Fibroblast of peridontal ligament (primary cell): Measurements from ENCODE around the gene SUGCT.

Source experiments
- DNase-seq: peaks from one replicate; pipeline ENCODE4 v3.0.0-alpha.2; 2010; ENCODE audit errors: extremely low read depth

Gene SUGCT

DNA sequence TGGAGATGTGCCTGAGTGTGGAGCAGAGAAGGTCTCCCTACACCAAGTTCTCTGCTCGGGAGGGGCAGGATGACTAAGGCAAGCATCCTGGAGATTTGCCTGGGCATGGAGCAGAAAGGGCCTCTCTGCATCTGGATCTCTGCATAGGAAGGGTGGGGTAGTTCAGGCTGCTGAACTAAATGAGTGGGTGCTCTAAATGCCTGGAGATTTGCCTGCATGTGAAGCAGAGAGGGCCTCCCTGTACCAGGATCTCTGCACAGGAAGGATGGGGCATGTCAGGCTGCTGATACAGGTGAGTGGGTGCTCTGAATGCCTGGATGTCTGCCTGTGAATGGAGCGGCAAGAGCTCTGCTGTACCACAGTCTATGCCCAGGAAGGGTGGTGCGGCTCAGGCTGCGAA is 680.7 kb downstream of the SUGCT start:
- peak; percentile 95 for DNase-seq

DNA sequence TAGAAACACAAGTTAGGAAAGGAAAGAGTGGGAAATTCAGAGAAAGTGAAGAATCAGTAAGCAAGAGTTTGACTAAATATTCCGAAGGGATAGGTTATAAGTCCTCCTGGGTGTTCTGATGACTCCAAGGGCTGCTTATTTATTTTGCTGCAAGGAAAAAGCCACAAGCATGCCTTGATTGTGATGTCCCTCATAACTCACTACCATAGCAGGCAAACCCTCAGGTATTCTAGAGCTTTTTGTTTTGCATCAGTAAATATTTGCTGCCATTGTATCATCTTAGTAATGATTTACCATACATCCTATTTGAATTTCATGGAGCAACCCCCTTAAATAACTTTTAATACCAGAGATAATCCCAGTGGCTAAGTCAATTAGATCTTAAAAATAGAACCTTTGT is 688.1 kb downstream of the SUGCT start:
- no peak for DNase-seq

DNA sequence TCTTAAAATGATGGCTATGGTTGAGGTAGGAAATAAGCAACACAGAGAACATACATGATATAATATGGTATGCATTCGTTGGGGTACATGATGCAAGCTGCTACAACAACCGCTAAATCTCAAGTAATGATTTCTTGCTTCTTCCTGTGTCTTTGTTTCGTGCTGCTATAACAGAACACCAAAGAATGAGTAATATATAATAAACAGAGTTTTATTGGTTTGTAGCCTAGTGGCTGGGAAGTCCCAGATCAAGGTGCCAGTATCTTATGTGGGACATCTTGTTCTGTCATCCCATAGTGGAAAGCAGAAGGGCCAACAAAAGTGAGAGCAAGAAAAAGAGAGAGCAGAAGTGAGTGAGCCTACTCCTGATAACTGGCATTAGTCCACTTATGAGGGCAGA is 689.7 kb downstream of the SUGCT start:
- no peak for DNase-seq

DNA sequence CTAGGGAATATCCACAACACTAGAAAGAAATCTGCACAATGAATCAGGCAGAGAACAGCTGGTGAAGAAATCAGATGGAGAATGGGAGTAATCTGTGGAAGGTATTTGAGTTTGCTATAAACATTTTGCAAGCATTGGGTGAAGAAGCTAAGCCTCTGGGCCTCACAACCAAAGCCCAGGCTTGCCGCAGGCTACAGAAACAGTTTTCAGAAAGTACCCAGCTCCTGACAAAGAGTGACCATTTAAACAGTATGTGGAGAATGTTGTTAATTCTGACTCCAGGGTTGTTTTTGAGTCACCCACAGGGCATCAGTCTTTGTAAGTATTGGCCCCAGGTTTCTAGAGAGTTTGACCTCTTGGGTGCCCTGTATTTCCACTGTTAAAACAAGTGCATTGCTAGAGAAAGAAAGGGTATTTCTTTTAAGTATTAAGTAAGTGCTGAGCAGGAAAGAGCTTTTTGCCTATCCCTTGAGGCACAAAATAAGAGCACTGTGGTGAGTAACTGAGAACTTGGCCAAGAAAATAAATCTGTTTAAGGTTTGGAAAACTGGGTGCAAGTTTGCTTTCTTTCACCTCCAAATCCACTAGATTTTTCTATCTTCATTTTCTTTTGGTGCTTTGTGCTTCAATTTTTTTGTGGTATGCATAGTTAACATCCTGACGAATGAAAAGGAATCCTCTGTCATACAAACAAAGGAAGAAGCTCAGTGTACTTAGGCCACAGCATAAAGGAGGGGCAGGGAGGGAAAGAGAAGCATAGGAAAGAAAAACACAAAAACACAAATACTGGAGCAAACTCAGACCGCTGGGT is 691.8 kb downstream of the SUGCT start:
- DNase-seq, result peak; percentile 88

DNA sequence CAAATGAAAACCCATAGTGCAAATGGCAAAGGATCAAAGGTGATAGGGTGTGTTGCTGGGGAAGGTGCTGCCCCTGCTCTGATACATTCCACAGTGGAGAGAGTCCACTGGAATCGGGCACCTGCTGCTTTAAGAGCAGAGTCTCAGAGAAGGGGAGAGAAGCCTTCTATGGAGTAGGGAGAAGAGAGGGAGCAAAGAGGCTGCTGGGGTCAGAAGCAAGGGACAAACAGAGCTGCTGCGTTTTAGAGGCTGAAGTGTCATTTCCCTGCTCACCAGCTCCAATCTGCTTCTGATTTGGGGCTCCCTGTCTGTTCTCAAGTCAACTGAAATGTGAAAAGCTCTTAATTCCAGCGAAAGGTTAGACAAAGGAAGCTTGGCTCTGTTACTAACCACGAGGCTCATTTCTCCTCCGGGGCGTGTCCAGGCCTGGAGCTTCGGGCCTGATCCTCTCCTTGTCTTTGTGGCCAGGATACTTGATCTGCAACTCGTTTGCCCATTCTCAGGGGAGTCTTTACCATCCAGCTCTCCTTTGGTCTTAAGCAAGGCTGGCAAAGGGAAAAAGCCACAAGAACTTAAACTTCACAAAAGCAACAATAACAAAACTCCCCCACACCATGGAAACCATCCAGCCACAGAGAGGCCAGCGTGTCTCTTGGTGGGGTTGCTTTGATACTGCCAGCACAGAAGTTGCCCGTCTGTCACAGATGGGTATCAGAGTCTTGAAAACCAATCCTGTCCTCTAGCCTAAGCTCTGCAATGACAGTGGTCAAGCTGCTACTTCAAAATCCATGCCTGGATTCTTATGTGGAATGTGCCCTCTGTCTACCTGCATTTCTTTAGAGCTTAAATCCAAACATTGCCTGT is 692.6 kb downstream of the SUGCT start:
- peak; percentile 99 for DNase-seq

DNA sequence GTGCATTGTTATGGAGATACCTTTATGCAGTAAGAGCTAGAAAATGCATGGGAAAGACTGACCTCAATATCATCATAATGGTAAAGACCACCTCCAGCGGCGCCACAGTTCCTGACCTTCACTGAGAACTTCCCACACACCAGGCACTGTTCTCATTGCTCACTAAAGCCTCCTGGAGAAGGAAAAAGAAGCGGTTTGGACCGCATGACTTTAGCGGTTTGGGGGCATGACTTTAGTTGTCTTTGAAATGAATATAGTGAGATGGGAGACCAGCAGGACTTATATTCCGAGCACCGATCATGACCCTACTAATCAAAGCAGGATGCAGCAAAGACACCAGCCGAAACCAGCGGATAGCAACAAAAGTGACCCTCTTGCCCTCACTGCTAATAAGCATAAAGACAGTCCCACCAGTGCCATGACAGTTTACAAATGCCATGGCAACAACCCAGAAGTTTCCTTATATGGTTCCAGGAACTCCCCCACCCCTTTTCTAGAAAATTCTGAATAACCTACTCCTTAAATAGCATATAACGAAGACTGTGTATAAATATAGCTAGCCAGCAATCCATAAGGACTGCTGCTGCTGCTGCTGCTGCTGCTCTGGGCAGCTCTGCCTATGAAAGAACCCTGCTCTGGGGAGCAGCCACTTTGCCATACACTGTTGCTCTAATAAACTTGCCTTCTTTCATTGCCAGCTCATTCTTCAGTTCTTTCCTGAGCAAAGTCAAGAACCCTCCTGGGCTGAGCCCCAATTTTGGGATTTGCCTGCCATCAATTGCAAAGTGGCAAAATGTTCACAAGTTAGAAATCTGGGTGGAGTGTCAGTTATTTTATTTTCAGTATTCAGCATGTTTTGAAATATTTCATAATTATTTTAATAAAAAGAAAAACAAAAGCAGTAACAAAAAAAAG is 694.1 kb downstream of the SUGCT start:
- DNase-seq, result no peak

DNA sequence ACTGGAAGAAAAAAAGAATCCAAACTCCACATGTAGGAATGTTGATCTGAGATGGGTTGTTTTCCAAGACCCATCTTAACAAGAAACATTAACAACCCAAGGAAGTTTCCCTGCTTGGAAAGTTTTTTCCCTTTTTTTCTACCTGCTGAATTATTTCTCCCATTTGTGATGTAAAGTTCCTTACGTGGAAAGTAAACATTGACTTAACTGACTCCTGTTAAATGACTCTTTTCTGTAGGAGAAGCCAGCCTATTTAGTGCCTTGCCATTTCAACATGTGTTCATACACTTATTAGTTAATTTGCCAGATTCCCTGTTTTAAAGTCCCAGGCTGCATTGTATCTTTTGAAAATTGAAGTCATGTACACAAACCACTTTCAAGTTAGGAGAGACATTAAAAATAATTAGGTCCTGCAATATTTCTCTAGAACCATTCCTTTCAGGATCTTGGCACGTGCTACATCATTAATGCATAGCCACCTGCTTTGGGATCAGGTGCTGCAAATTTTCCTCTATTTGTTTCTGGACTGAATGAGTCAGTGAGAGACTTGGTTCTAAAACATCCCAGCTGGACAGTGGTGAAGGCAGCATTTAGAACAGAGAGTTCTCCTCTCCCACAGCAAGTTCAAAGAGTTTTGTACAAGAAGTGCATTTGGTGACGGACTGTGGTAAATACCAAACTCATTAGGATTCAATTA is 698.5 kb downstream of the SUGCT start:
- DNase-seq, result no peak

DNA sequence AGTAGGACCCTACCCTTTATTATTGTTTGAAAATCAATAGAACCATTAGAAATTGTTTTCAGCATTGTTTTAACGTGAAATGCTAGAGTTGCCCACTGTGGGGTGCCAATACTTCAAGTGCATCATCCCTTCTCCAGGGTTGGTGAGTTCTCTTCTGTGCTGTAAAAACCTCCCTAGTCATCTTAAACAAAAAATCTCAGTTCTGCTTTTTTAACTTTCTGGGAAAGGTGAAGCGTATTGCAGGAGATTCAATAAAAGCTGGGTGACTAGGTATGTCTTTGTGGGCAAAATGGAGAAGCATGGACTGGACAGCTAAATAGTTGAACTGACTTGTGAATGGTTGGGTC is 699.1 kb downstream of the SUGCT start:
- DNase-seq, result peak; percentile 68

DNA sequence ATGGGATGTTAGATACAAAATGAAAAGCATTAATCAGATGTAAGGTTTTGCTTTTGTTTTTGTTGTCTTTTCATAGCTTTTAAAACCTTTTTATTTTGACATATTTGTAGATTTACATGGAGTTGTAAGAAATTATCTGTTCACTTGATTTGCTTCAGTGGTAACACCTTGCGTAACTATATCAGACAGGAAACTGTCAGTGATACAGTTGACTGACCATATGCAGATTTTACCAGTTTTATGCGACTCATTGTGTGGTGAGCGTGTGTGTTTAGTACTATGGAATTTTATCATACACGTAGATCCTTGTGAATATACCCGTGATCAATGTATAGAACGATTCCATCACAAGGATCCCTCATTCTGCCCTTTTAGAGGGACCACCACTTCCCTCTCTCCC is 701.4 kb downstream of the SUGCT start:
- DNase-seq, result no peak

DNA sequence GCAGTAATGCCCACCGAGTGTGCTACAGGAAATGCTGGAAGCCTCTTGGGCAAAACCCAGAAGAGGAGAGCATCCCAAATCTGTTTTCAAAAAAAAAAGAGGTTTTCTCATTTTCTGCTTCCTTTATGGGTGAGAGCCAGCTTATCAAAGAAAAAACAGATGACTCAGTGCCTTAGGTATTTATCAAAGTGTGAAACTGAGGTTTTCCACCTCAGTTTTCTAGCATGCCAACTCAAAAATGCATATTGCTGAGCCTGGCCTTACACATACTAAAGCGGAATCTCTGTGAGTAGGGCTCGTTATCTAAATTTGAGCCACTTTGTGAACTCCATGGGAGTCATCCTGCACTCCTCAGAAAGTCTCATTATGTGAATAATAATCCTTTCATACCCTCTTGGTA is 705.1 kb downstream of the SUGCT start:
- DNase-seq, result no peak

DNA sequence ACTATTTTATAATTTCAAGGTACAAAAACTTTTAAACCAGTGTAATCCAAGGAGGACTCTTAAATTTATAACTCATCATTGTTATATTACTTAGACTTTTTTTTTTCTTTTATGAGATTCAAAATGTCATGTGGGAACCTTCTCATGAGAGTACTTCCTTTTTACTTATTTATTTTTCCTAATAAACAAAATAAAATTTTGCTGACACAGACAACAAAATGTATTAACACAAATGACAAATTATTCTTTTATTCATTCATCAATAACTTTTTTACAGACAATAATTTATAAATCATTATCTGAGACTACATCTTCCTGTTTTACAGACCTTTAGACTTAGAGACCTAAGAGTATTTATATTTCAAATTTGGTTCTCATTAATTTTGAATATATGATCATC is 706.2 kb downstream of the SUGCT start:
- no peak for DNase-seq

DNA sequence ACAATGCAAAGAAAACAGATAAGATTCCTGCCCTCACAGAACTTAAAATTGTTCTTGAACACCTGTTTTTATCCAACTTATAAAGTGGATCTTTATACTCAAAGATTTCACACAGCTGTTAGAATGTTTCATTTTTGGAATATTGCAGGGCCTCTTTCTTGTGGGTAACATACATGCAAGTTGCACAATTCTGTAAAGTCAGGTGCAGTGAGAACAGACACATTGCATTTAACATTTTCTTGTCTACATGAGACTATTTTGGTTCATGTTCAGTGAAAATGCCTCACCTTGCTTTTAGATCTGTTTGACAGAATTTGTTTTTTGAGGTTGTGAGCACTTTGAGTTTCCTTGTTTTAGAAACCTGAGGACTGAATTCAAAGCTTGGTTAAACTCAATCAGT is 707.8 kb downstream of the SUGCT start:
- no peak for DNase-seq

DNA sequence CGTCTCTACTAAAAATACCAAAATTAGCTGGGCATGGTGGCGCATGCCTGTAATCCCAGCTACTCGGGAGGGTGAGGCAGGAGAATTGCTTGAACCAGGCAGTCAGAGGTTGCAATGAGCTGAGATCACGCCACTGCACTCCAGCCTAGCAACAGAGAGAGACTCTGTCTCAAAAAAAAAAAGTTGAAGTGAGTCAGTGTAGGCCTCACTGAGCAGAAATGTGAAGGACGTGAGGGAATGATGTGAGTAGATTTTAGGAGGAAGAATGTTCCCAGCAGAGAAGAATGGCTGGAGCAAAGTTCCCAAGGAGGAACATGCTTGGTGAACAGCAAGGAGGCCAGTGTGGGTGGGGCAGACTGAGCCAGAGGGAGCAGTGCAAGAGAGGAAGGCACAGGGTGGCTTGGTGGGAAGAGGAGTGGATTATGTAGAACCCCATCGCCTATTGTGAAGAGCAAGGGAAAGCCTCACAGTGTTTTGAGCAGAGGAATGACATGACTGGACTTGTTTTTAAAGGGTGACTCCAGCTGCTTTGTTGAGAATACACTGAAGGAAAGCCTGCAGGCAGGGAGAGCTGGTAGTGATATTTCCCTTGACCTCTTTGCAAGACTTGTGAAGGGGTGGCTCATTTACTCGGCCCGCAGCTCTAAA is 708.7 kb downstream of the SUGCT start:
- DNase-seq, result peak; percentile 30

DNA sequence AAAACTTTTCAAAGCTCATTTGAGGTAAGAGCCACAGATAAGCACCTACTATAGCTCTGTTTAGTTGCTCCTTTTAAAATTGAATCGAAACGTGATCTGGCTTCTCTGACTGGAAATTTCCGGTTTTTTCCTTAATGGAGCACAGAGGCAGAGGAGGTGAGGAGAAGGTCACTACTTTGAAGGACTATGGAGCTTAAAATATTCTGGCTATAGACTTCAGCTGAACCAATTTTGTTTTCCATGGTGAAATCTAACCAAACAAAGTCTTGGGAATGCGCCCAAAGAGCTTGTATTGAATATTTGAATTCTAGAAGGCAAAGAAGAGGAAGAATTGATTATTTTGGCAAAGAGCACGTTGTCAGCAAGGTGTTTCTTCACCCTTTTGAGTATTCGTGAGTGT is 711.1 kb downstream of the SUGCT start:
- peak; percentile 42 for DNase-seq

DNA sequence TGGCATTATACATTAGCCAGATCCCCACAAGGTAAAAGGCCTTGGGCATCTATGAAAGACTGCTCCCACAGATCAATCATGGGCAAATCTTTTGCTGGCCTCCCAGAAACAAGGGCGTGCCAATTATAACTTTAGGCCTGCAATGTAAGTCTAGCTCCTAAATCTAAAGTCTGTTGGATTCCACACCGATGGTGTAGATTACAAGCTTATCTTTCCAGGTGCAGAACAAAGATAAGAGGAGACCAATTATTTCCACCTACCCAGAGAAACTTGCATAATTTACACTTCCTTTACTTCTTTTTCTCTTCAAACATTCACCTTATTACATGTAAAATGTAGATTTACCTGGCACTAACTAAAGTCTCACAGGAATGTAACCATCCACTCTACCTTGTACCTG is 713.1 kb downstream of the SUGCT start:
- DNase-seq, result no peak

DNA sequence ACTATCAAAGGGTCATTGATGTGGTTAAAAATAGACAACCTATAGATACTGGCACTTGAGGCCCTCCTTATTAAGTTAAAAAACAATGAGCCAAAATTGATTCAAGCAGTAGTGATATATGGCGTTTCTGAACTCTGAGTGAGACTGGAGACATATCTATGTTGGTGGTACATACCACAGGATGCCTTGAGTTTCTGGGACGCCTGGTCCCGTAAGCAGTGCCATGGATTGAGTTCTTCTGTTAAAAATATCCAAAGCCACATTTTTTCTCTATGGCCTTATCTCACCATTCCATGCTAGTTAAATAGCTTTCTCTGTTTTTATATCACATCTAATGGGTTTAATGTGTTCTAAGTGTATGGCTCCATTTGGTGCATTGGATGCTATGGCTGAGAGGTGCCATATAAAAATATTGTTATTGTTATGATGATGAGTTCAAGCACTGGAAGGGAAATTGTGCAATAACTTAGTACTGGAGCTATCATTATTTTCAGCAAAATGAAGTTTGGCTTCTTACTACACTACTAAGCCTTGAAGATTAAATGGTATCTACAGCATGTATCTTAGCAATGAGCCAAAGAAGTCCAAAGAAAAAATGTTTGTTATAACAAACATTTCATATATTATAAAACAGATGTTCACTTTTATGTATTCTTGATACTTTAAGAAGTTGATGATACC is 713.9 kb downstream of the SUGCT start:
- peak; percentile 39 for DNase-seq

DNA sequence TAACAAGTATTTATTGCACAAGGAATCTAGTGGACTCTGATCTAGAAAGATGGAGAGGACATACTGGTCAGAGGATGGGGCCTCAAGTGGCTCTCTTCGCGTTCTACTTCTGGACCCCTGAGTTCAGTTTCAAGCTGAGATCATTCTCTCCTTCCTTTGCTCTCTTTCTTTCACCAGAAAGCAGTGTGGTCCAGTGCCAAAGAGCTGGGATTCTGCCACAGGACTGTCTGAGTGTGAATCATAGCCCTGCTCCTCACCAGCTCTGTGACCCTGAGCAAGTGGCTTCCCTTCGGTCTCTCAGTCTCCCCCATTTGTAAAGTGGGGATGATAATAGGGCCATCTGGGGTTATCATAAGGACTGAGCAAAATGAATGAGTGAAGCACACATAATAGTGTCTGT is 715.2 kb downstream of the SUGCT start:
- DNase-seq, result peak; percentile 56

DNA sequence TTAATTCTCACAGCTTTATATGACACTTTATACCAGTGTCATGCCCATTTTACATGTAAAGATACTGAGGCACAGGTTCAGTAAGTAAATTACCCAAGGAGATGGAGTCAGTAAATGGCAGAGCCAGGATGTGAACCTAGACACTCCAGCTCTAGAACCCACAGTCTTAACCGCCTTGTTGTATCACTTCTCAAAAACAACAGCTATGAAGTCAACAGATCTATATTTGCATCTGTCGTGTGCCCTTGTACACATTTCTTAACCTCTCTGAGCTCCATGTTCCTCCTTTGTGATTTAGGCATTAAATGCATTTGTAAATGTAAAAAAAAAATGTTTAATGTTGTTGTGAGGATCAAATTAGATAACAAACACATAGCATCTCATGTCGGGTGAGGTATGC is 716.2 kb downstream of the SUGCT start:
- DNase-seq, result no peak

DNA sequence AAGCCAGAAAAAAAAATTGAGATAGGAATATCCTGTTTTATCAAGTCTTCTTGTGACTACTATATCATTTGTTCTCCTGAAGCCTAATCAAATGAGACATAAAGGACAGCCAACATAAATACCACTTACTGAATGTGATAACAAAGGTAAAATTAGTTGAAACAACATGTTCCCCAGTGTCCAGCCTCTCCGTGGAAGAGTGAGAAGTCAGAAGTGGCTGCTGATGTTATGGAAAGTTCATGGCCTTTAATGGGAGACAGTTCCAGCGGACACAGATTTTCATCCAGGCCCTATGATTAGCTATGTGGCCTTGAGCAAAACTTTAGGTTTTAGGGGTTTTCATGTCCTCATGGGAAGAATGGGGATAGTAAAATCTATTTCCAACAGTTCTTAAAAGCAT is 724.3 kb downstream of the SUGCT start:
- no peak for DNase-seq

DNA sequence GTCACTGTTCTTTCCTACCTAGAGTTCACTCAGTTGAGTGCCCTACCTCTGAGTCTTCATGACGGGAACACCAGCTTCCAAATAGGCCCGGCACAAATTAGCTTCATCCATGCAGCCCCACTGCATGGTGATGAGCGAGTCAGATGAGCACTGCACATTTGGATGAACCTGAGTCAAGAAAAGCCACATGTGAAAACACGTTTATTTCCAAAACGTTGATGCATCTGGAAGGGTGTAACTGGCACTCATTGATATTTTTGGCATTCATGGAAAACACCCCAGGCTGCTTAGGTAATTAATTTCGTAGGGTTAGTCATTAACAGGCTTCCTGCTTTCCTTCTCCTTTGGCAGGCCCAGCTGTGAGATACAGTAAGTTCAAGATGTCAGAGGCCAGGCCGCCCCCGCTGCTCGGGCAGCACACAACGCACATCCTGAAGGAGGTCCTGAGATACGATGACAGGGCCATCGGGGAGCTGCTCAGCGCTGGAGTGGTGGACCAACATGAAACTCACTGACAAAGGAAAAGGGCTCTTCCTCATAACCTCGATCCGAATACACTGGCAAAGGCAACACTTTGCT is 725.2 kb downstream of the SUGCT start:
- no peak for DNase-seq
